HEK293 (cell line): ENCODE results near the gene PBRM1.
A peak's percentile ranks its signal among the peaks of the same experiment; 100 is the strongest.

Source experiments
- CTCF ChIA-PET: fragments of 350-600 bp; formaldehyde crosslinking; extraction: SDS; loops from one replicate; lab custom pipeline; 2021; ENCODE audit warnings: antibody characterized with exemption; lab: Yijun Ruan, JAX
- POLR2A ChIA-PET: fragments of 300-600 bp; formaldehyde crosslinking; extraction: SDS; loops from one replicate; lab custom pipeline; 2020; ENCODE audit warnings: antibody characterized with exemption, inconsistent platforms; lab: Yijun Ruan, JAX
- H3K27ac ChIP-seq: fragments of 200-500 bp; sonication (Bioruptor generic); 2 replicates; pipeline ENCODE4 v1.5.1; 2014; ENCODE audit warnings: low read depth, low read length, control low read depth, inconsistent platforms; ENCODE audit errors: extremely low read depth
- H3K36me3 ChIP-seq, 2 experiments: fragments of 200-500 bp in 1 of 2; sonication (Bioruptor generic) in 1 of 2; 1 replicate in 1 of 2; 2 replicates in 1 of 2; pipeline ENCODE4 v1.5.1; 2014 to 2017; ENCODE audit warnings: inconsistent platforms in 2 of 2, low read length in 2 of 2; ENCODE audit not compliant: control insufficient read depth in 2 of 2, insufficient read depth in 1 of 2
- H3K4me1 ChIP-seq: fragments of 200-500 bp; sonication (Bioruptor generic); 2 replicates; pipeline ENCODE4 v1.5.1; 2014; ENCODE audit warnings: mild to moderate bottlenecking, low read length, inconsistent platforms; ENCODE audit not compliant: control insufficient read depth, insufficient read depth
- H3K4me3 ChIP-seq: 2 replicates; pipeline ENCODE4 v1.5.1; 2011; ENCODE audit warnings: low read depth, mild to moderate bottlenecking, control low read depth, low read length, moderate library complexity
- H3K9me3 ChIP-seq: fragments of 200-500 bp; sonication (Bioruptor generic); 2 replicates; pipeline ENCODE4 v1.5.1; 2014; ENCODE audit warnings: low read depth, low read length, inconsistent platforms; ENCODE audit not compliant: control insufficient read depth, insufficient read depth
- BCL11B ChIP-seq: fragments of 450-650 bp; formaldehyde crosslinking; IDR thresholded peaks from 2 replicates; pipeline ENCODE4 v1.5.1; 2016; ENCODE audit warnings: low read depth, missing biosample characterization, missing genetic modification characterization
- EGR2 ChIP-seq: fragments of 450-650 bp; formaldehyde crosslinking; IDR thresholded peaks from 2 replicates; pipeline ENCODE4 v1.5.1; 2016; ENCODE audit warnings: low read depth, missing biosample characterization, missing genetic modification characterization
- GLIS1 ChIP-seq: fragments of 450-650 bp; formaldehyde crosslinking; IDR thresholded peaks from 2 replicates; pipeline ENCODE4 v1.5.1; 2016; ENCODE audit warnings: missing biosample characterization, missing genetic modification characterization
- OSR2 ChIP-seq: fragments of 450-650 bp; formaldehyde crosslinking; IDR thresholded peaks from 2 replicates; pipeline ENCODE4 v1.5.1; 2016; ENCODE audit warnings: missing biosample characterization, missing genetic modification characterization
- OVOL3 ChIP-seq: fragments of 450-650 bp; formaldehyde crosslinking; IDR thresholded peaks from 2 replicates; pipeline ENCODE4 v1.5.1; 2016; ENCODE audit warnings: missing biosample characterization, missing genetic modification characterization
- ZBTB6 ChIP-seq: fragments of 450-650 bp; formaldehyde crosslinking; IDR thresholded peaks from 2 replicates; pipeline ENCODE4 v1.5.1; 2017; ENCODE audit warnings: missing biosample characterization, missing genetic modification characterization
- ZNF426 ChIP-seq: fragments of 450-650 bp; formaldehyde crosslinking; IDR thresholded peaks from 2 replicates; pipeline ENCODE4 v1.5.1; 2017; ENCODE audit warnings: missing biosample characterization, missing genetic modification characterization, mild to moderate bottlenecking, inconsistent platforms, moderate library complexity
- ZNF48 ChIP-seq: fragments of 450-650 bp; formaldehyde crosslinking; IDR thresholded peaks from 2 replicates; pipeline ENCODE4 v1.5.1; 2016; ENCODE audit warnings: missing biosample characterization, missing genetic modification characterization
- ZNF513 ChIP-seq: fragments of 450-650 bp; IDR thresholded peaks from 2 replicates; pipeline ENCODE4 v1.5.1; 2018; ENCODE audit warnings: missing biosample characterization, missing genetic modification characterization
- ZNF548 ChIP-seq: fragments of 450-650 bp; formaldehyde crosslinking; IDR thresholded peaks from 2 replicates; pipeline ENCODE4 v1.5.1; 2016; ENCODE audit warnings: missing biosample characterization, missing genetic modification characterization
- ZNF560 ChIP-seq: fragments of 450-650 bp; formaldehyde crosslinking; IDR thresholded peaks from 2 replicates; pipeline ENCODE4 v1.5.1; 2017; ENCODE audit warnings: missing biosample characterization, missing genetic modification characterization, borderline replicate concordance
- ZNF600 ChIP-seq: fragments of 450-650 bp; formaldehyde crosslinking; IDR thresholded peaks from 2 replicates; pipeline ENCODE4 v1.5.1; 2016; ENCODE audit warnings: missing biosample characterization, missing genetic modification characterization
- TF ChIP-seq, protein P1 (sequence below): fragments of 450-650 bp; formaldehyde crosslinking; IDR thresholded peaks from 2 replicates; pipeline ENCODE4 v1.5.1; 2016; ENCODE audit warnings: missing biosample characterization, missing genetic modification characterization

The PBRM1 gene

DNA sequence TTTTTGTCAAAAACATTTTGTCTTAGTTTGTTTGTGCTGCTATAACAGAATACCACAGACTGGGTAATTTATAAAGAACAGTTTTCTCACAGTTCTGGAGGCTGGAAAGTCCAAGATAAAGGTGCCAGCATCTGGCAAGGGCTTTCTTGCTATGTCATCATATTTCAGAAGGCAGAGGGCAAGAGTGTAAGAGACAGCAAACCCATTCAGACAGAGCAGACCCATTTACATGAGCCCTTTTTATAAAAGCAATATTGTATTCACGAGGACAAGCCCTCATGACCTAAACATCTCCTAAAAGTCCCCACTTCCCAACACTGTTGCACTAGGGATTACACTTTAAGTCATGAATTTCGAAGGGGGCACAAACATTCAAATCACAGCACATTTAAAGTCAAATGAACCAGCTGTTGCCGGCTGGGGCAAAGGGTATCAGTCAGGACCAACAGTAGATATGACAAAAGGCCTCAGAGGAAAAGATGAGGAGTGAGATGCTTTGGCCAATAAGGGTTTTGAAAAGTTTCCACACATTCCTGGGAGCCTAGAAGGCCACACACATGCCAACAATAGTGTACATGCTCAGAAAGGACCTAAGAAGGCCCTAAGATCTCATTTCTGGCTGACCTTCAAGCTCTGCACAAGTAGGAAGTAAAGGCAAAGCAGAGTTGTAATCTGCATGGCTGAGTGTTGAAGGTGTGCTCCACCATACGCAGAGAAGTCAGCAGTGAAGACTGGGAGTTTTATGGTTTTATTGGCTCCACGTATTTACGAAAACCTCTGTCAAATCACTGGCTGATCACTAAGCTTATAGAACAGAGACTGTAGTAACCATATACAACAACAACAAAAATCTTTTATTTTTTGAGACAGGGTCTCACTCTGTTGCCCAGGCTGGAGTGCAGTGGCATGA is 111.4 kb downstream of the PBRM1 start:
- ChIA-PET POLR2A (interaction anchor here (0.7 kb wide), 1 partner anchor 49 kb away, joined by 3 read pairs; no protein-coding TSS in a partner anchor), CTCF (no interaction called here)
- Histone ChIP-seq H3K4me3 (no peak overlapping the region), H3K9me3 (no peaks in the 10 kb centered on the region), H3K27ac (no peak overlapping the region), H3K4me1 (no peaks in the 10 kb centered on the region), H3K36me3 (peaks cover 6 to 55% of the 10 kb centered on the region in 2 experiments; a peak in 2 of 3 replicates)
- TF ChIP-seq, protein P1, sequence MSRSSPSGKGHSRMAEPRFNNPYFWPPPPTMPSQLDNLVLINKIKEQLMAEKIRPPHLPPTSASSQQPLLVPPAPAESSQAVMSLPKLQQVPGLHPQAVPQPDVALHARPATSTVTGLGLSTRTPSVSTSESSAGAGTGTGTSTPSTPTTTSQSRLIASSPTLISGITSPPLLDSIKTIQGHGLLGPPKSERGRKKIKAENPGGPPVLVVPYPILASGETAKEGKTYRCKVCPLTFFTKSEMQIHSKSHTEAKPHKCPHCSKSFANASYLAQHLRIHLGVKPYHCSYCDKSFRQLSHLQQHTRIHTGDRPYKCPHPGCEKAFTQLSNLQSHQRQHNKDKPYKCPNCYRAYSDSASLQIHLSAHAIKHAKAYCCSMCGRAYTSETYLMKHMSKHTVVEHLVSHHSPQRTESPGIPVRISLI = no peak
- TF ChIP-seq OSR2 (tag by site-specific recombination) (no peak), ZNF426 (tag by site-specific recombination) (no peak)

GRCh38 chr3:52572221-52572620 is 113.5 kb downstream of the PBRM1 start:
- no peaks in the 10 kb centered on the region for H3K9me3 ChIP-seq
- H3K36me3 ChIP-seq = peaks cover 6 to 35% of the 10 kb centered on the region in 2 experiments; a peak in 2 of 3 replicates
- H3K27ac ChIP-seq = no peak overlapping the region
- CTCF ChIA-PET = interaction anchor here (0.8 kb wide), 2 partner anchors 14 to 772 kb away, joined by 3 to 4 read pairs; no protein-coding TSS in a partner anchor
- H3K4me3 ChIP-seq = no peak overlapping the region
- POLR2A ChIA-PET = interaction anchor here (0.7 kb wide), 1 partner anchor 14 kb away, joined by 3 read pairs; no protein-coding TSS in a partner anchor
- no peak for TF ChIP-seq OVOL3 (tag by site-specific recombination)
- TF ChIP-seq ZNF48 (tag by site-specific recombination) = no peak
- no peak for TF ChIP-seq BCL11B (tag by site-specific recombination)
- no peaks in the 10 kb centered on the region for H3K4me1 ChIP-seq

DNA sequence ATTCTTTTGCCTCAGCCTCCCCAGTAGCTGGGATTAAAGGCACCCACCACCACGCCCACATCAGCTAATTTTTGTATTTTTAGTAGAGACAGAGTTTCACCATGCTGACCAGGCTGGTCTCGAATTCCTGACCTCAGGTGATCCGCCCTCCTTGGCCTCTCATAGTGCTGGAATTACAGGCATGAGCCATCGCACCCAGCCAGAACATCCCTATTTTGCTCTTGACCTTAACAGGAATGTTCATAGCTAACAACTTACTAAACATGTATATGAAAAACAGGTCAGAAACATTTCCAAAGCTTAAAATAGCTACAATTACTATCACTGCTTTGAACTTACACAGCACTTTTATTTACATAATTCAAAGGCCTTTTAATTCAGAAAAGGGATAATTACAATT is 115.6 kb downstream of the PBRM1 start:
- Histone ChIP-seq H3K27ac (no peak overlapping the region), H3K36me3 (peaks cover 6 to 26% of the 10 kb centered on the region in 2 experiments; a peak in 2 of 3 replicates), H3K4me3 (no peak overlapping the region), H3K9me3 (no peaks in the 10 kb centered on the region), H3K4me1 (no peaks in the 10 kb centered on the region)
- ChIA-PET POLR2A (no interaction called here), CTCF (no interaction called here)
- TF ChIP-seq ZNF600 (peak; percentile 32; the same call in 1 of the 2 replicates), ZBTB6 (tag by site-specific recombination) (no peak), ZNF548 (tag by site-specific recombination) (no peak), EGR2 (0 out of 2 replicates have a peak, but pooled peaks have one; percentile 11)
- TF ChIP-seq, all 188 proteins: peak for 2

- no peaks in the 10 kb centered on the region for H3K4me1 ChIP-seq
- ChIA-PET POLR2A (interaction anchor here (0.6 kb wide), 1 partner anchor 75 kb away, joined by 3 read pairs; no protein-coding TSS in a partner anchor), CTCF (no interaction called here)
- H3K27ac ChIP-seq = no peak overlapping the region
- peaks cover 6 to 22% of the 10 kb centered on the region in 2 experiments; a peak in 2 of 3 replicates for H3K36me3 ChIP-seq
- TF ChIP-seq ZNF513 (tag by site-specific recombination) (no peak), GLIS1 (tag by site-specific recombination) (peak; percentile 38; the same call in 1 of the 2 replicates), ZNF560 (tag by site-specific recombination) (no peak)
- TF ChIP-seq, all 188 proteins: peak for 1
- Histone ChIP-seq H3K4me3 (no peak overlapping the region), H3K9me3 (no peaks in the 10 kb centered on the region)
These were observed 117.6 kb downstream of the PBRM1 start for GRCh38 chr3:52568069-52568468.
